HCT116 (cell line): ENCODE measurements around the gene CDC42EP2.

Source experiments
- CEBPB ChIP-seq: IDR thresholded peaks from 2 replicates; pipeline ENCODE4 v1.6.1; 2012; ENCODE audit warnings: low read depth
- EZH2phosphoT487 ChIP-seq: fragments of 200-600 bp; IDR thresholded peaks from 2 replicates; pipeline ENCODE4 v1.6.1; 2018; ENCODE audit warnings: antibody characterized with exemption, borderline replicate concordance
- POLR2A ChIP-seq: IDR thresholded peaks from 2 replicates; pipeline ENCODE4 v1.7.0; 2011; ENCODE audit warnings: borderline replicate concordance; ENCODE audit not compliant: insufficient read depth, insufficient read length; ENCODE audit errors: extremely low read depth

DNA sequence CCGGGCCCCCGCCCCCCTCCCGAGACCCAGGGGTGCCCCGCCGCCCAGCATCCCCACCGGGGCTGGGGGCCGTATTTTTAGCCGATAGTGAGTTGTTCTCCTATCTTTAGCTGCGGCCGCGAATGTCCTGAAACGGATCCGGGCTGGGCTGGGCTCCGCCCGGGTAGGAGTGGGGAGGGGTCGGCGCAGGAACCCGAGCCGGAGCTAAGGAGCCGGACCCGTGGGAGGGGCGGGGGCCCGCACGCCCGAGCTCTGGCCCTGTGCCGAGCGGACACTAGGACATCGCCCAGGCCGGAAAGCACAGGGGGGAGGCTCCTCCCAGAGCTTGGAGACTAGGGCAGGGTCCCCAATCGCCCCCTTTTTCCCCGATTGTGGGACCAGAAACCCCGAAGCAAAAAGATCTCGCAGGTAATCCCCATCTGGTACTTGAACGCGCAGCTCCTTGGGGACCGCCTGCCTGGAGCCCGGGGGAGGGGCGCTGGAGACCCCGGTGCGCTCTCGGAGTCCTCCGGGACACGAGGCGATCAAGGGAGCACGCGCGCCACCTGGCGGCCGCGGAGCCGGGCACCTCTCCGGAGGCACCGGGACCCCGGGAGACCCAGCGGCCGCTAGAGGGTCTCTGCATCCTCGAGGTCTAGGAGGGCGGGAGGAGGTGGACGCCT is 669 bp downstream of the CDC42EP2 start:
- no peak for TF ChIP-seq EZH2phosphoT487
- TF ChIP-seq POLR2A: no peak
- no peak for TF ChIP-seq CEBPB
